T-helper 2 cell treated with Interferon-gamma antibody and Interleukin-4, amounts not matched to agents 5 μg/mL and 100 μg/mL, for 36 hours (primary cell): ENCODE measurements around the gene IRS2.

ENCODE experiments used
- DNase-seq: peaks from one replicate; pipeline ENCODE4 v3.0.0; 2021; ENCODE audit warnings: low spot score
- H3K27ac Mint-ChIP-seq: one replicate; pipeline ENCODE4 v1.8.0; 2021; ENCODE audit warnings: mild to moderate bottlenecking, mixed read lengths
- H3K27me3 Mint-ChIP-seq: one replicate; pipeline ENCODE4 v1.8.0; 2021; ENCODE audit warnings: low read depth, mixed read lengths
- H3K36me3 Mint-ChIP-seq: one replicate; pipeline ENCODE4 v1.8.0; 2021; ENCODE audit warnings: low read depth, mixed read lengths
- H3K4me1 Mint-ChIP-seq: one replicate; pipeline ENCODE4 v1.8.0; 2021; ENCODE audit warnings: low read depth, mixed read lengths
- H3K4me3 Mint-ChIP-seq: one replicate; pipeline ENCODE4 v1.8.0; 2022; ENCODE audit warnings: mild to moderate bottlenecking, moderate library complexity, mixed read lengths
- H3K9me3 Mint-ChIP-seq: one replicate; pipeline ENCODE4 v1.8.0; 2021; ENCODE audit warnings: mixed read lengths

Gene IRS2

DNA sequence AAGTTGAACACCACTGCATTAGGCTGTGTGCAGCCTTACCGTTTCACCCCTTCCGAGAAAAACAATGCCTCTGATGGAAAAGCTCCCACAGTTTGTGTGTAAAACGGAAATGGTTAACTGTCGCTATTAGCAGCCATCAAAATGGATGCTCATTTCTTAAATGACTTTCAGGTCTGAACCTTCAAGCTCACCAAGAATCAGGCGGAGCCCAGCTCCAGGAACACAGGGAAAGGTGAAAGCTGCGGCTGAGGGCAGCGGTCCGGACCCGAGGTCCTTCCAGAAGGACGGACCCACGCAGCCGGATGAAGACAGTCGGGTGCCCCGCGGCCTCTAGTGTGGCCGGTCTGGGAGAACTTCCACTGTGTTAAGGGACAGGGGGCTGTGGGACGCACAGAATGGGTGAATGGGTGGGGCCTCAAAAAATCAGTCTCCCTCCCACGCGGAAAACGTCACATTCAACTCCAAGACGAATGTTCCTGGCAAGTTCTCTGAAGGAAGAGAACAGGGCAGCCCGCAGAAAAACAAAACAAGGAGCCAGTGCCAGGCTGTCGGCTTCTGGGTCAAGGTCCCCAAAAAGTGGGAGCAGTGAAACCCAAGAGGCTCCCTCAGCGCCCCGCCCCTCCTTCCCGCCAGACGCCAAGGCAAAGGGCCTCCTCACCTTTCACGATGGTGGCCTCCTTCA, 4.9 kb downstream of the IRS2 start:
- Mint-ChIP-seq H3K9me3 (no peaks in the 10 kb centered on the region), H3K4me1 (peaks cover 42% of the 10 kb centered on the region), H3K36me3 (peaks cover 21% of the 10 kb centered on the region), H3K27ac (no peak overlapping the region), H3K4me3 (peak overlapping the region; percentile 76), H3K27me3 (no peaks in the 10 kb centered on the region)
- DNase-seq, result no peak

DNA sequence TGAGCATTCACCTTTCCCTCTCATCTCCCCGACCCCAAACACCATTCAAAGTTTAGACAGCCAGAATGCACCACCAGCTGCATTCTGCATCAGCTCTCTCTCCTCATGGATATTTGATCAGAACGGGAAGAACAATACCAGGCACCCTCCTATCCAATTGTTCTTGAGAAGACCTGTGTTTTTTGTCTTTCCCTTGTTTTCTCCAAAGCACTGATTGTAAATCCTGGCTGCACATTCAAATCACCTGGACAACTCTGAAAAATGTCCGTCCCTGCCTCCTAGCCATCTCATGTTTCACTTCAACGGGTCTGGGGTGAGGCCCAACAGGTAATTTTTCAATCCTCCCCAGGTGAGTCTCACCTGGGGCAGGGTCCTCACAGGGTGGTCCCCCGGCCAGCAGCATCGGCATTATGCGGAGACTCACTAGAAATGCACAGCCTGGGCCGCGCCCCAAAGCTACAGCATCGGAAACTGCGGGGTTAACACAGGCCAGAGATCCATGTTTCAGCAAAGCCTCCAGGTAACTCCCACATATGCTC, 5.5 kb downstream of the IRS2 start:
- Mint-ChIP-seq H3K4me1 (peaks cover 44% of the 10 kb centered on the region), H3K36me3 (peaks cover 22% of the 10 kb centered on the region), H3K27ac (peak overlapping the region; percentile 55), H3K9me3 (no peaks in the 10 kb centered on the region), H3K4me3 (peak overlapping the region; percentile 76), H3K27me3 (no peaks in the 10 kb centered on the region)
- DNase-seq, result no peak

DNA sequence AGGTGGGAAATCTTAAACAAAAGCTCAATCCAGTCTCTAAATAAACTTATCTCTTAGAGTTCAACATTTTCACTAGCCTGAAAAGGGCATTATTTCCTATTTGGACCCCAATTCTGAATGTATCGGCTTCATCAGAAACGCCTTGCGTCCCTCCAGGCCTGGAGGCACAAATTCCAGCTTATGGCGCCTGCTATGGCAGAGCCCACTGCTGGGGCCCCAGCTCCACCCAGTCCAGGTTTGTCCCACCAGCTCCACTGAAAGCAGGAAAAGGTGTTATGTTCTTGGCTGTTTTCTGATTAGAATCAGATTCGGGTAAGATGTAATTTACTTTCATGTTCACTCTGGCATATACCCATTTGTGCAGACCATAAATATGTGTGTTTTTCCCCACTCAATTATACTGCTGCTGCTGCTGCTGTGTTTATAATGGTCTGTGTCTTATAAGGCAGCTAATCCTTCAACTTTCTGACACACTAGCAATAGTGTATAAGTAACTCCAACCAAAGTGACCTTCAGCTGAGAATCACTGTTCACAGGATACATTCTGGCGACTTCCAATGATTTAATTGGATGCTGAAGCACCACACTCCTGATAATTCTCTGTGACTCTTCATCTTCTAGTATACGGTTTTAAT, 6.4 kb downstream of the IRS2 start:
- DNase-seq, result no peak
- H3K36me3 Mint-ChIP-seq, result peaks cover 22% of the 10 kb centered on the region
- H3K27me3 Mint-ChIP-seq, result no peaks in the 10 kb centered on the region
- H3K27ac Mint-ChIP-seq, result peak overlapping the region; percentile 0
- peak overlapping the region; percentile 76 for H3K4me3 Mint-ChIP-seq
- H3K9me3 Mint-ChIP-seq, result no peaks in the 10 kb centered on the region
- H3K4me1 Mint-ChIP-seq, result peaks cover 44% of the 10 kb centered on the region

GRCh38 chr13:109779074-109779473, 7.3 kb downstream of the IRS2 start:
- no peak for DNase-seq
- Mint-ChIP-seq H3K9me3 (no peaks in the 10 kb centered on the region), H3K27ac (peak overlapping the region; percentile 74), H3K4me1 (peaks cover 44% of the 10 kb centered on the region), H3K27me3 (no peaks in the 10 kb centered on the region), H3K36me3 (peaks cover 25% of the 10 kb centered on the region), H3K4me3 (peak overlapping the region; percentile 76)

GRCh38 chr13:109778102-109778542, 8.3 kb downstream of the IRS2 start:
- peak overlapping the region; percentile 70 for H3K27ac Mint-ChIP-seq
- H3K9me3 Mint-ChIP-seq, result no peaks in the 10 kb centered on the region
- DNase-seq, result no peak
- peaks cover 49% of the 10 kb centered on the region for H3K4me1 Mint-ChIP-seq
- peaks cover 29% of the 10 kb centered on the region for H3K36me3 Mint-ChIP-seq
- H3K4me3 Mint-ChIP-seq, result peak overlapping the region; percentile 76
- no peaks in the 10 kb centered on the region for H3K27me3 Mint-ChIP-seq

DNA sequence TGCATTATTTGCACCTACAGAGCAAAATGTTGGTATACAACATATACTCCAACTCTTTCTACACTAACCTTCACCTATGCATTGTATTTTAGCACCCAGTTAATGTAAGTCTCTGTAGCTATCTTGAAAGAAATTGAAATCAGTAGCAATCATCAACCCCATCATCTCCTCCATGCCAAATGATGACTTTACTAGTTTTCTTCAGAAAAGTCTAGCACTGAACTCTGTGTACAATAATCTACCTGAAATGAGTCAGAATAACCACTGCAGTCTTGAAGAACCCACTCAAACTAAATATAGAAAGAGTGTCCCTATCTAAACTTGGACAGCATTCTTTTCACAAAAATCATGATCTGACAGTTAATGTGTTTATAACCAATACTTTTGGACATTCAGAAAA, 9.8 kb downstream of the IRS2 start:
- Mint-ChIP-seq H3K4me3 (no peak overlapping the region), H3K36me3 (peaks cover 25% of the 10 kb centered on the region), H3K4me1 (peaks cover 49% of the 10 kb centered on the region), H3K9me3 (no peaks in the 10 kb centered on the region), H3K27ac (no peak overlapping the region), H3K27me3 (no peaks in the 10 kb centered on the region)
- no peak for DNase-seq

GRCh38 chr13:109773786-109774185, 12.6 kb downstream of the IRS2 start:
- peaks cover 34% of the 10 kb centered on the region for H3K4me1 Mint-ChIP-seq

GRCh38 chr13:109773276-109773675, 13.1 kb downstream of the IRS2 start:
- no peaks in the 10 kb centered on the region for H3K27me3 Mint-ChIP-seq
- H3K9me3 Mint-ChIP-seq, result no peaks in the 10 kb centered on the region
- H3K27ac Mint-ChIP-seq, result no peak overlapping the region
- DNase-seq, result no peak
- H3K4me3 Mint-ChIP-seq, result no peak overlapping the region
- peaks cover 23% of the 10 kb centered on the region for H3K36me3 Mint-ChIP-seq
- peaks cover 29% of the 10 kb centered on the region for H3K4me1 Mint-ChIP-seq

More at GRCh38 chr13:109773786-109774185, 12.6 kb downstream of the IRS2 start:
- H3K4me3 Mint-ChIP-seq, result no peak overlapping the region
- peaks cover 23% of the 10 kb centered on the region for H3K36me3 Mint-ChIP-seq
- no peaks in the 10 kb centered on the region for H3K9me3 Mint-ChIP-seq
- no peak overlapping the region for H3K27ac Mint-ChIP-seq
- H3K27me3 Mint-ChIP-seq, result no peaks in the 10 kb centered on the region
- DNase-seq, result no peak

DNA sequence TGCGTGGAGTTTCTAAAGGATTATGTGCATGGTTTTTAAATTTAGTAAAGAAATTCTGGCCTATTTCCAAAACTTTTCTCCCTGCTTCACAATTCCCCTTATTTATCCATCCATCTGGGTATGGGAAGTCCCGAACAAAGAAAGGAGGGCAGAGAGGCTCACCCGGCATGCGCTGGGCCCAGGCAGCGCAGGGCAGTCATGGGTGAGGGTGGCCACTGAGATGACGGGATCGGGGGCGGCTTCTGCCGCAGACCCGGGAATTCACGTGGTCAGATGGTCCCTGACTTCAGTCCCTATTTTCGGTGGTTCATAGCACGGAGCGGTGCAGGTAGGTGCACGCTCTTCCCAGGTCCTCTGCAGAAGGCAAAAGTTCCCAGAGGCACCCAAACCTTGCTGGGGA, 14.5 kb downstream of the IRS2 start:
- Mint-ChIP-seq H3K4me3 (no peak overlapping the region), H3K4me1 (peaks cover 19% of the 10 kb centered on the region), H3K36me3 (peaks cover 21% of the 10 kb centered on the region), H3K9me3 (no peaks in the 10 kb centered on the region), H3K27ac (no peak overlapping the region), H3K27me3 (no peaks in the 10 kb centered on the region)
- no peak for DNase-seq

DNA sequence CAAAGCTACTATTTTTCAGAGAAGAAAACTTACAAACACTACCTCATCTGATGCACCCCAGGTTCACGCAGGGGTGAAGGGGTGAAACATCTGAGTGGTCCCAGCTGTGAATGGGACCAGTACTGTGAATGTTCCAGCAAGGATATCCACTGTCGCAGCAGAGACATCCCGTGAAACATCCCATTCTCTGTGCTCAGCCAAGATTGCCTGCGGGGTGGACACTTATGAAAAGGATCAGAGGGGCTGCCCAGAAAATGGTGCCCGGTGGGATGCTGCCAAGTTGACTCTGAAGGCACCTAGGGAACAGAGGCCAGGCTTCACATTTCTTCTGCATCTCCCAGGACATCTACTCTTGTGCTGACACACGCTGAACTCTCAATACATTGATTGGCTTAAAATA, 15.9 kb downstream of the IRS2 start:
- no peak overlapping the region for H3K27ac Mint-ChIP-seq
- H3K4me1 Mint-ChIP-seq, result peaks cover 16% of the 10 kb centered on the region
- peaks cover 17% of the 10 kb centered on the region for H3K36me3 Mint-ChIP-seq
- H3K4me3 Mint-ChIP-seq, result no peak overlapping the region
- DNase-seq, result no peak
- no peaks in the 10 kb centered on the region for H3K27me3 Mint-ChIP-seq
- no peaks in the 10 kb centered on the region for H3K9me3 Mint-ChIP-seq

- Mint-ChIP-seq H3K9me3 (no peaks in the 10 kb centered on the region), H3K36me3 (peaks cover 17% of the 10 kb centered on the region), H3K27me3 (no peaks in the 10 kb centered on the region), H3K4me3 (no peak overlapping the region), H3K4me1 (peaks cover 20% of the 10 kb centered on the region), H3K27ac (no peak overlapping the region)
- DNase-seq, result no peak
Observed at GRCh38 chr13:109769921-109770320, 16.5 kb downstream of the IRS2 start.

DNA sequence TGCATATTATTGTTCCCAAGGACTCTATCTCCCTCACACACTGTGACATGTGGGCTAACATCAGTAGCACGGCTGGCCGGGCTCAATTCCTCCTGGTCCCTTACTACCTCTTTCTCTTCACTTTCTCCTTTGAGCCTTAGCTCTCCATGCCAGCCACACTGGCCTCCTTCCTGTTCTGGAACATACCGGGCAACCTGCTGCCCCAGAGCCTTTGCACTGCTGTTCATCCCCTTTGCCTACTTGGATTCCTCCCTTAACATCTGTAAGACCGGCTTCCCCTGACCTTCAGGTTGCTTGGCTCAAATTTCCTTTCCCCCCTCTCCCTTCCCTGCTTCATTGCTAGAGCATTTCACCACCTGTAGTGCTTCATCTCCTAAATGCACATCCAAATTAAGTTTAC, 17.1 kb downstream of the IRS2 start:
- Mint-ChIP-seq H3K27ac (no peak overlapping the region), H3K9me3 (no peaks in the 10 kb centered on the region), H3K36me3 (peaks cover 16% of the 10 kb centered on the region), H3K4me1 (peaks cover 25% of the 10 kb centered on the region), H3K4me3 (no peak overlapping the region), H3K27me3 (no peaks in the 10 kb centered on the region)
- DNase-seq, result no peak

- DNase-seq, result no peak
- no peaks in the 10 kb centered on the region for H3K27me3 Mint-ChIP-seq
- H3K4me1 Mint-ChIP-seq, result peaks cover 27% of the 10 kb centered on the region
- no peaks in the 10 kb centered on the region for H3K9me3 Mint-ChIP-seq
- peaks cover 10% of the 10 kb centered on the region for H3K36me3 Mint-ChIP-seq
- H3K27ac Mint-ChIP-seq, result no peak overlapping the region
- no peak overlapping the region for H3K4me3 Mint-ChIP-seq
Observed at GRCh38 chr13:109768616-109769015, 17.8 kb downstream of the IRS2 start.

DNA sequence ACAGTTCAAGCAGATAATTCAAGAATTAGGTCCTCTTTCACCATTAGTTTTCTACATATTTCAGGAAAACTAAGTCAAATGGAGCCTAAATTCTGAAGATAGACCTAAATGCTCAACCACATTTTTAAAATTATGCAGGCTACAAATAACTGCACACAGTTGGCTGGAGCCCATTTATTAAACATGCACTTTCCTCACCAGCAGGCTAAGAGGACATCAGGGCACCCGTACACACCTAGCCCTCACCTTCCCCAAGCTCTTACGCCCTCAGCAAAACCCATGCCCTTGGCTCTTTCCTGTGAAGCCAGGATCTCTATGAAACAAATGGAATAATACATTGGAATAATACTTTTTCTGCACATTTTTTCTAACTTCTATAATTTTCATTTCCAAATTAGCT, 18.2 kb downstream of the IRS2 start:
- Mint-ChIP-seq H3K4me1 (peaks cover 25% of the 10 kb centered on the region), H3K27ac (no peak overlapping the region), H3K9me3 (no peaks in the 10 kb centered on the region), H3K27me3 (no peaks in the 10 kb centered on the region), H3K36me3 (peaks cover 10% of the 10 kb centered on the region), H3K4me3 (no peak overlapping the region)
- DNase-seq, result no peak
